Dedifferentiated amniotic fluid mesenchymal stem cell (primary cell): ENCODE results near the gene CLDN22.
A peak's percentile ranks its signal among the peaks of the same experiment; 100 is the strongest.
"Not testable (repeated sequence)": the region's sequence is repeated elsewhere in the genome, so short reads cannot be mapped to it uniquely, and the experiment has no call there.

ENCODE experiments used
- DNase-seq: peaks from one replicate; pipeline ENCODE4 v3.0.0-alpha.2; 2016; ENCODE audit errors: extremely low spot score

Gene CLDN22

GRCh38 chr4:183347146-183347545, 27.1 kb upstream of the CLDN22 start:
- DNase-seq = no peak

GRCh38 chr4:183345261-183345660, 25.2 kb upstream of the CLDN22 start:
- DNase-seq = no peak

DNA sequence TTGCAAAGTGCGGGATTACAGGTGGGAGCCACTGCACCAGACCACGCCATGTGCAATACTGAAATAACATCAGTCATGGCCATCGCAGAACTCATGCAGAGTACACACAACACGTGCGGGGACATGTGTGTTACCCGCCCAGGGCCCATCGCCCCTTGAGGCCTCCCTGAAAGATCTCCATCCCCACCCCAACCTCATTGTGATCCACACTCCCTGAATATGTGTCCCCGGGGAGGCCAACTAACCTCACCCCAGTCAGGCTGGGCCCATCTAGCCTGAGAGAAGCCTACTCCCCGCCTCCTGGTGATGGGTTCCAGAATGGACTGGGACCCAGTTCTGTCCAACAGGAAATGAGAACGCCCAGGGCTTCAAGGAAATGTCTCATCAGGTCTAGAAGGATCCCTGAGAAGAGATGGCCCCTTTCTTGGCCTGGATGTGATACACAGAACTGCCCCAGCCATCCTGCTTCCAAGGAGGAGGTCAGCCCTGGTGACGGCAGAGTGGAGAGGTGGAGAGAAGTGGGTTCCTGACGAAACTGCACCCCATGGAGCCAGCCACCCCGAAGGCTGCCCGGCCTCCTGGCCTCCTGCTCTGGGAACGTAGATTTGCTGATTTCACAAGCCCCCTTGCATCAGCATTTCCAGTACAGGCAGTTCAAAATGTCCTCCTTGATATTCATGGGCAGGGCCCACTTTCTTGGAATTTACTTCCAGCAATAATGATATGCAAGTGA, 24.6 kb upstream of the CLDN22 start:
- DNase-seq = no peak

DNA sequence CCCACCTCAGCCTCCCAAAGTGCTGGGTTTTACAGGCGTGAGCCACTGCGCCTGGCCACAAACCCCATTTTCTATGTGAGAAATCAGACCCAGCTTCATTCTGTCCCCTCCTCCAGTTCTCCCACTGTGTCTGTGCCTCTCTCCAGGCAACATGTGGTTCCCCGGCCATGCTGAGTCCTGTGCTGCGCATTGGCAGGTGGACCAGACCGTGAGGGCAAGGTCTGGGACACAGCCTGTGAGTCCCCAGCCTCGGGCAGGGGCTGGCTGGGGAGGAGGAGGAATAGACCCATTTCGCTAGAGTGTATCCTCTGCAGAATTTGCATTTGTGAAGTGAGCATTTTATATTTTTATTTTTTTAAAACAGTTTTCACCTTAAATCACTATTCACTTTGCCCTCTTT, 23.7 kb upstream of the CLDN22 start:
- DNase-seq = no peak

GRCh38 chr4:183342541-183343533, 22.8 kb upstream of the CLDN22 start:
- DNase-seq = no peak

GRCh38 chr4:183337833-183338232, 17.8 kb upstream of the CLDN22 start:
- DNase-seq = no peak

- no peak for DNase-seq
Measured at GRCh38 chr4:183337349-183337748, 17.3 kb upstream of the CLDN22 start.

GRCh38 chr4:183335369-183335940, 15.4 kb upstream of the CLDN22 start:
- DNase-seq = peak; percentile 77

DNA sequence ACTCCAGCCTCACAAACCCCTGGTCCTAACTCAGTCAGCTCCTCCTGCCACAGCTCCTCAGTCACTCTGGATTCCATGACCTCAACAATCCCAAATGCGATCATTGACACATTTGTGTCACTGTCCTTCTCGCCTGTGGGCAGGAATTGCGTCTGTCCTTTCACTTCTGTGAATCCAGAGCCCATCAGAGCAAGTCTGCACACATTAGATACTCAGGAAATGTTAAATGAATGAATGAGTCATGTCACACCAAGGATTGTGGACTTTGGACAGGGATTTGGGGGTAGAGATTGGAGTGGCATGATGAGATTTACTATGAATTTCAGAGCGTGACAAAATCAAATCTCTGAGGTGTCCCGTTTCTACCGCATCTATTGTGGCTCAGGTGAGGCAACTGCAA, 13.9 kb upstream of the CLDN22 start:
- no peak for DNase-seq

- DNase-seq = no peak
Measured at GRCh38 chr4:183333202-183333601, 13.1 kb upstream of the CLDN22 start.

GRCh38 chr4:183332447-183332846, 12.4 kb upstream of the CLDN22 start:
- no peak for DNase-seq

DNA sequence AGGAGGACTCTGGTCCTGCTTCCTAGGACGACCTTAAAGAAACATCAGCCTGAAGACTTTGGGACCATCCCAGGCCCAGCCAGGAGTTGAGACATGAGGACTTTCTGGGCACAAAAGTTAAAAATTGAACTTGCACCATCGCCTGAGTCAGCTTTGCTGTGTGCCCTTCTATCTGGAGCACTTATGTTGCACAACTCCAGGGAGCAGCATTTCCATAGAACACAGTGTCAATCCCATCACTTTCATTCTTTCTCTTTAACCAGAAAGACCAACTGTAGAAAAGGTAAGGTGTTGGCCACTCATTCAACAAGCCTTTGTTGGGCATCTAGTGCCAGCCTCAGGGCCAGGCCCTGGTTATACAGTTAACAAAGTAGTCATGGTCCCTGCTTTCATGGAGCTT, 10.8 kb upstream of the CLDN22 start:
- no peak for DNase-seq

DNA sequence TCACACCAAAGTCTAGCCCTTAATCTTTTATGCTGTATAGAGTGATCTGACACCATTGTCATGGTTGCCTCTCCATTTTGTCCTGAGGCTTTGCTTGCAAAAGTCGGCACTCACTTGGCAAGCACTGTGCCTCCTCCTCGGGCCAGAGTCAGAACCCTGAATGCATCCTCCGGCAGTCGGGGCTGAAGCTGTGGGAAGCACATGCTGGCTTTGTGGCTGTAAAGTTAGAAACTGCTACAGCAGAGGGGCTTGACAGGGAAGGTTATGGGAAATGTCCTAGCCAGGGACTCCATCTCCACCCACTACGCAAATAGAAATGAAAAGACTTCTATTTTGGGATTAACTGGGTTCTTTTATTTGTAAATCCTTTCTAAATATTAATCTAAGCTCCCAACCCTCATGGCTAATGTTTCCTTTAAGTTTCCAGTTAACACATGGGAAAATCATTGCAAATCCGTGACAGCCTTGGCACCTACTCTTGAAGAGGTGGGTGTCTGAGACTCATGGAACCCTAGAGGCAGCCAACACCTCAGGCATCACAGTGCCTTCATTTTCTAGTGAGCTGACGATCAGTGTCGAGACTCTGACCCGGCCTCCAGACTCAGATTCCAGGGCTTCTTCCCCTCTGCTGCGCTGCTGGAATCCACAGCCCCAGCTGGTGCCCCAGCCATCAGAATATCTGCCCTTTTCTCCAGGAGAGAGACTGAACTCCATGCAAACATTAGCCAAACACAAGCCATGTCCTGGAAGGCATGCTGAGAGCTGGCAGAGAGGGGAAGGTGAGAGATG, 10.1 kb upstream of the CLDN22 start:
- DNase-seq = no peak

- DNase-seq = no peak
Measured at GRCh38 chr4:183329244-183329643, 9.2 kb upstream of the CLDN22 start.

GRCh38 chr4:183328832-183329231, 8.8 kb upstream of the CLDN22 start:
- no peak for DNase-seq

DNA sequence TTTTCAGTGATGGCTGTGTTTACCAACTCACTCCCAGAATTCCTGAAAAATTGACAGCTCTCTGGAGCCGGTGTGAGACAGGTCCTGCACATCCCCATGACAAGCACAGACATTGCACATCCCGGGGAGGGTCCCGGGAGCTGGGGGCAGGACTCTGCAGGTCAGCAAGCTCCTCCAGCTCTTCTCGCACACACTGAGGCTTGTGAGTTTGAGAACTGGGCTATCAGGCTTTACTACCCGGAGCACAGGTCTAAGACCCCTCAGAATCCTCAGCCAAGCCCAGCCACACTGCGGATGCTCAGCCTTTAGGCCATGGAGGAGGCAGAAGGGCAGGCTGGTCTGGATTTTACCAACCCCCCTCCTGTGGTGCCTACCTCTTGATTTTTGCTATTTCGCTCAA, 7.8 kb upstream of the CLDN22 start:
- DNase-seq = no peak

GRCh38 chr4:183326853-183327252, 6.8 kb upstream of the CLDN22 start:
- no peak for DNase-seq

DNA sequence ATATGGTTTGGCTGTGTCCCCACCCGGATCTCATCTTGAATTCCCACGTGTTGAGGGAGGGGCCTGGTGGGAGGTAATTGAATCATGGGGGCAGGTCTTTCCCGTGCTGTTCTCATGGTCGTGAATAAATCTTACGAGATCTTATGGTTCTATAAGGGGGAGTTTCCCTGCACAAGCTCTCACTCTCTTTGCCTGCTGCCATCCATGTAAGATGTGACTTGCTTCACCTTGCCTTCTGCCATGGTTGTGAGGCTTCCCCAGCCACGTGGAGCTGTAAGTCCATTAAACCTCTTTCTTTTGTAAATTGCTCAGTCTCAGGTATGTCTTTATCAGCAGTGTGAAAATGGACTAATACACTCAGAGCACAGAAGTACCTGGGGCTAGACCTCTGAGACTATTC, 6.3 kb upstream of the CLDN22 start:
- DNase-seq = not testable (repeated sequence)

DNA sequence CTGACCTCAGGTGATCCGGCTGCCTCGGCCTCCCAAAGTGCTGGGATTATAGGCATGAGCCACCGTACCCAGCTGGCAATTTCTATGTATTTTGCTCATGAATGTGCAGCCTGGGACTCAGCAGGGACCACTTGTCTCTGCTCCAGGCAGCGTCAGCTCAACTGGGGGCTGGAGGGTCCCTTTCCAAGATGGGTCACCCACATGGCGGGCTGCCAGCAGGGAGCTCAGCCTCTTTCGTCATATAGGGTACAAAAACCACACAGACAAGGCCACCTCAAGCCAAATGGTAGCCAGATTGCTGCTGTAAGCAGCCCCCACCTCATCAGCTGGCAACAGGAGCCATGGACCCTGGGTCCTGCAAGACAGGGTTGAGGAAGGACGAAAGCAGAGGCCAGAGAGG, 4.5 kb upstream of the CLDN22 start:
- DNase-seq = no peak

- not testable (repeated sequence) for DNase-seq
Measured at GRCh38 chr4:183324056-183324455, 4.0 kb upstream of the CLDN22 start.

- DNase-seq = no peak
Measured at GRCh38 chr4:183323295-183323694, 3.2 kb upstream of the CLDN22 start.

- DNase-seq = no peak
Measured at GRCh38 chr4:183322326-183322725, 2.2 kb upstream of the CLDN22 start, which contains the start of gene CLDN24. TSS of gene CLDN24 (minus strand) at chr4:183322426. CDS start at chr4:183322426, 0 bp downstream.
